Measurements from ENCODE around the gene C1orf159. TPM values are rescaled to one million over a fixed set of nuclear protein-coding genes. Genes with fewer than 3 reads are reported as not detected.

The C1orf159 gene
- polyA plus RNA-seq, 1 donor from 2014 or later = 31.5 TPM

DNA sequence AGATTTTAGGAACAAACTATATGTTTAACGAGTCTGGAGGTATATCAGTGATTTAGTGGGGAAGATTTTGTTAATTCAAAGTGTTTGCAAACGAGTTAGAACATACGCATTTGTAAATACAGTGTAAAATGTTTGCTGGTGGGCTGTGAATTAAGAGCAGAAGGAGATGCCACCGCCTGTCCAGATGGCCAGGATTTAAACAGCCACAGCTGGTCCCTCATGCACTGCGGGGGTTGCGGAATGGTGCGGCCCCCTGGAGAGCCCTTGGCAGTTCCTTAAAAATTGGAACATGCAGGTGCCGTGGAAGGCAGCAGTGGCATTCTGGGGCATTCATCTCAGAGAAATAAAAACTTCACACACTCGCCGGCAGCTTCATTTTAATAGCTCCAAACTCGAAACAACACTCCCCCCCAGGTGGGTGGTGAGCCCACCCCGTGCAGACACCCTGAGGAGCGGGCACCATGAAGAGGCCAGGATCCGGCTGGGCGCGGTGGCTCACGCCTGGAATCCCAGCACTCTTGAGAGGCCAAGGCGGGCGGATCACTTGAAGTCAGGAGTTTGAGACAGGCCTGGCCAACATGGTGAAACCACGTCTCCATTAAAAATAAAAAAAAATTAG, 3.5 kb upstream of the C1orf159 start:
- H3F3A ChIP-seq (ENCODE audit: insufficient read depth, low read length, poor library complexity, severe bottlenecking) = no peaks in the 10 kb centered on the region
- no peak for TF ChIP-seq EP300 (conservative IDR thresholded peaks at IDR 0.05; ENCODE audit: poor library complexity, severe bottlenecking)

DNA sequence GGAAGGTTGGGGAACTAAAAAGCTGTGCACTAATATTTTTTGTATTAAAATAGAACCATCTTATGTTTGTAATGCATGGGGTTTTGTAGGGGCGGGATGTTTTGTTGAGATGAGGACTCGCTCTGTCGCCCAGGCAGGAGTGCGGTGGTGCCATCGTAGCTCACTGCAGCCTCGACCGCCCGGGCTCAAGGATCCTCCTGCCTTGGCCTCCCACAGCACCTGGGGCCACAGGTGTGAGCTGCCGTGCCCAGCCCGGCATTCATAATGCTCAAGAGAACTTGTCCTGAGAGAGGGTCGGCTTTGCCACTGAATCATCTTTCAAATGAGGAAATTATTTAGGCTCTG, 3.0 kb upstream of the C1orf159 start:
- H3K27me3 ChIP-seq (ENCODE audit: insufficient read depth, low read depth, low read length) = peaks cover 5% of the 10 kb centered on the region
- H4K20me1 ChIP-seq (ENCODE audit: insufficient read depth) = no peaks in the 10 kb centered on the region
- H2AFZ ChIP-seq (ENCODE audit: low read depth, low read length) = no peak overlapping the region
- TF ChIP-seq, protein P1, sequence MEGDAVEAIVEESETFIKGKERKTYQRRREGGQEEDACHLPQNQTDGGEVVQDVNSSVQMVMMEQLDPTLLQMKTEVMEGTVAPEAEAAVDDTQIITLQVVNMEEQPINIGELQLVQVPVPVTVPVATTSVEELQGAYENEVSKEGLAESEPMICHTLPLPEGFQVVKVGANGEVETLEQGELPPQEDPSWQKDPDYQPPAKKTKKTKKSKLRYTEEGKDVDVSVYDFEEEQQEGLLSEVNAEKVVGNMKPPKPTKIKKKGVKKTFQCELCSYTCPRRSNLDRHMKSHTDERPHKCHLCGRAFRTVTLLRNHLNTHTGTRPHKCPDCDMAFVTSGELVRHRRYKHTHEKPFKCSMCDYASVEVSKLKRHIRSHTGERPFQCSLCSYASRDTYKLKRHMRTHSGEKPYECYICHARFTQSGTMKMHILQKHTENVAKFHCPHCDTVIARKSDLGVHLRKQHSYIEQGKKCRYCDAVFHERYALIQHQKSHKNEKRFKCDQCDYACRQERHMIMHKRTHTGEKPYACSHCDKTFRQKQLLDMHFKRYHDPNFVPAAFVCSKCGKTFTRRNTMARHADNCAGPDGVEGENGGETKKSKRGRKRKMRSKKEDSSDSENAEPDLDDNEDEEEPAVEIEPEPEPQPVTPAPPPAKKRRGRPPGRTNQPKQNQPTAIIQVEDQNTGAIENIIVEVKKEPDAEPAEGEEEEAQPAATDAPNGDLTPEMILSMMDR (IDR thresholded peaks at IDR 0.05; ENCODE audit: poor library complexity, severe bottlenecking) = no peak
- no peak for TF ChIP-seq MXI1 (conservative IDR thresholded peaks at IDR 0.05; ENCODE audit: poor library complexity, severe bottlenecking)
- no peak for TF ChIP-seq EZH2 (IDR thresholded peaks at IDR 0.05; ENCODE audit: borderline replicate concordance, insufficient read depth, low read length, poor library complexity, severe bottlenecking)
- no peak for TF ChIP-seq TAF1 (IDR thresholded peaks at IDR 0.05; ENCODE audit: low read depth)
- no peak for TF ChIP-seq RAD21 (conservative IDR thresholded peaks at IDR 0.05)
- no peak for TF ChIP-seq POLR2AphosphoS5 (IDR thresholded peaks at IDR 0.05)
- no peak for TF ChIP-seq SMC3 (conservative IDR thresholded peaks at IDR 0.05; ENCODE audit: poor library complexity)
- no peak for TF ChIP-seq EP300 (conservative IDR thresholded peaks at IDR 0.05; ENCODE audit: poor library complexity, severe bottlenecking)
- TF ChIP-seq, protein P2, sequence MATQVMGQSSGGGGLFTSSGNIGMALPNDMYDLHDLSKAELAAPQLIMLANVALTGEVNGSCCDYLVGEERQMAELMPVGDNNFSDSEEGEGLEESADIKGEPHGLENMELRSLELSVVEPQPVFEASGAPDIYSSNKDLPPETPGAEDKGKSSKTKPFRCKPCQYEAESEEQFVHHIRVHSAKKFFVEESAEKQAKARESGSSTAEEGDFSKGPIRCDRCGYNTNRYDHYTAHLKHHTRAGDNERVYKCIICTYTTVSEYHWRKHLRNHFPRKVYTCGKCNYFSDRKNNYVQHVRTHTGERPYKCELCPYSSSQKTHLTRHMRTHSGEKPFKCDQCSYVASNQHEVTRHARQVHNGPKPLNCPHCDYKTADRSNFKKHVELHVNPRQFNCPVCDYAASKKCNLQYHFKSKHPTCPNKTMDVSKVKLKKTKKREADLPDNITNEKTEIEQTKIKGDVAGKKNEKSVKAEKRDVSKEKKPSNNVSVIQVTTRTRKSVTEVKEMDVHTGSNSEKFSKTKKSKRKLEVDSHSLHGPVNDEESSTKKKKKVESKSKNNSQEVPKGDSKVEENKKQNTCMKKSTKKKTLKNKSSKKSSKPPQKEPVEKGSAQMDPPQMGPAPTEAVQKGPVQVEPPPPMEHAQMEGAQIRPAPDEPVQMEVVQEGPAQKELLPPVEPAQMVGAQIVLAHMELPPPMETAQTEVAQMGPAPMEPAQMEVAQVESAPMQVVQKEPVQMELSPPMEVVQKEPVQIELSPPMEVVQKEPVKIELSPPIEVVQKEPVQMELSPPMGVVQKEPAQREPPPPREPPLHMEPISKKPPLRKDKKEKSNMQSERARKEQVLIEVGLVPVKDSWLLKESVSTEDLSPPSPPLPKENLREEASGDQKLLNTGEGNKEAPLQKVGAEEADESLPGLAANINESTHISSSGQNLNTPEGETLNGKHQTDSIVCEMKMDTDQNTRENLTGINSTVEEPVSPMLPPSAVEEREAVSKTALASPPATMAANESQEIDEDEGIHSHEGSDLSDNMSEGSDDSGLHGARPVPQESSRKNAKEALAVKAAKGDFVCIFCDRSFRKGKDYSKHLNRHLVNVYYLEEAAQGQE (IDR thresholded peaks at IDR 0.05; ENCODE audit: borderline replicate concordance) = no peak
- H3K36me3 ChIP-seq (ENCODE audit: insufficient read depth, low read length) = no peaks in the 10 kb centered on the region
- H3K9ac ChIP-seq (ENCODE audit: low read length) = no peak overlapping the region
- H3F3A ChIP-seq (ENCODE audit: insufficient read depth, low read length, poor library complexity, severe bottlenecking) = no peaks in the 10 kb centered on the region
- H3K4me2 ChIP-seq (ENCODE audit: low read length) = no peak overlapping the region
- H3K9me2 ChIP-seq (ENCODE audit: insufficient read depth, low read length) = no peaks in the 10 kb centered on the region
- H3K27ac ChIP-seq (ENCODE audit: low read length) = no peak overlapping the region
- H3K4me3 ChIP-seq (ENCODE audit: low read length) = no peak overlapping the region
- no peaks in the 10 kb centered on the region for H3K9me3 ChIP-seq (ENCODE audit: low read length)
- no peaks in the 10 kb centered on the region for H3K79me2 ChIP-seq (replicated peaks; ENCODE audit: insufficient read depth, low read length)

More for the DNA sequence above, 3.5 kb upstream of the C1orf159 start:
- no peak overlapping the region for H3K4me2 ChIP-seq (ENCODE audit: low read length)
- H3K27ac ChIP-seq (ENCODE audit: low read length) = no peak overlapping the region
- peaks cover 5% of the 10 kb centered on the region for H3K27me3 ChIP-seq (ENCODE audit: insufficient read depth, low read depth, low read length)
- H3K79me2 ChIP-seq (replicated peaks; ENCODE audit: insufficient read depth, low read length) = no peaks in the 10 kb centered on the region
- H3K4me3 ChIP-seq (ENCODE audit: low read length) = no peak overlapping the region
- H3K36me3 ChIP-seq (ENCODE audit: insufficient read depth, low read length) = no peaks in the 10 kb centered on the region
- no peak overlapping the region for H2AFZ ChIP-seq (ENCODE audit: low read depth, low read length)
- no peak overlapping the region for H3K9ac ChIP-seq (ENCODE audit: low read length)
- no peaks in the 10 kb centered on the region for H3K9me2 ChIP-seq (ENCODE audit: insufficient read depth, low read length)
- H3K9me3 ChIP-seq (ENCODE audit: low read length) = no peaks in the 10 kb centered on the region
- no peaks in the 10 kb centered on the region for H4K20me1 ChIP-seq (ENCODE audit: insufficient read depth)

All from neural cell (in vitro differentiated cells).